A549 (cell line): ENCODE measurements around the gene SORBS1. TPM values are rescaled to one million over a fixed set of nuclear protein-coding genes. Genes with fewer than 3 reads are reported as not detected.

ENCODE experiments used
- ATAC-seq, 2 experiments: fragments of 200-7000 bp in 1 of 2; fragments of >200 bp in 1 of 2; cut with Nextera tagmentation in 1 of 2; cut with Tn5 transposase in 1 of 2; 3 replicates each; pipeline versions ENCODE4 v1.8.0 to v1.9.1; 2018 to 2020; ENCODE audit warnings: mild to moderate bottlenecking in 1 of 2, moderate library complexity in 1 of 2
- CTCF ChIA-PET: fragments of 300-600 bp; sonication (Branson Sonifier 250); formaldehyde crosslinking; extraction: SDS; loops from one replicate; lab custom pipeline; 2021; ENCODE audit warnings: antibody characterized with exemption, inconsistent platforms; lab: Yijun Ruan, JAX
- POLR2A ChIA-PET: fragments of 350-600 bp; formaldehyde crosslinking; extraction: SDS; loops from one replicate; lab custom pipeline; 2021; ENCODE audit warnings: antibody characterized with exemption, inconsistent platforms; lab: Yijun Ruan, JAX
- DNase-seq, 2 experiments: peaks; one replicate each; pipeline versions ENCODE4 v3.0.0 to v3.0.0-alpha.2; 2011 to 2016; ENCODE audit warnings: low read depth in 1 of 2, low spot score in 1 of 2
- FAIRE-seq: peaks from 2 replicates; lab custom pipeline; 2011; peaks lifted over from hg19 to GRCh38; lab: Jason Lieb, UNC
- H3K27ac ChIP-seq, 2 experiments: fragments of >200 bp; sonication (Bioruptor Twin); formaldehyde crosslinking; 3 replicates each; pipeline ENCODE4 v1.5.1; 2016 to 2017
- H3K4me1 ChIP-seq: fragments of >200 bp; sonication (Bioruptor Twin); formaldehyde crosslinking; 3 replicates; pipeline ENCODE4 v1.6.1; 2016
- H3K4me2 ChIP-seq: fragments of >200 bp; sonication (Bioruptor Twin); formaldehyde crosslinking; 3 replicates; pipeline ENCODE4 v1.6.1; 2016
- H3K4me3 ChIP-seq: fragments of >200 bp; sonication (Bioruptor Twin); formaldehyde crosslinking; 3 replicates; pipeline ENCODE4 v1.5.1; 2016
- H3K9me3 ChIP-seq: fragments of >200 bp; sonication (Bioruptor Twin); formaldehyde crosslinking; 3 replicates; pipeline ENCODE4 v1.6.1; 2016
- BHLHE40 ChIP-seq: IDR thresholded peaks from 2 replicates; pipeline ENCODE4 v1.6.1; 2012; ENCODE audit warnings: low read depth, low read length, inconsistent platforms
- CBX2 ChIP-seq: fragments of 200-600 bp; sonication (generic); IDR thresholded peaks from 2 replicates; pipeline ENCODE4 v1.6.1; 2016; ENCODE audit warnings: low read depth, mild to moderate bottlenecking, borderline replicate concordance
- CHD2 ChIP-seq: fragments of 150-350 bp; IDR thresholded peaks from 2 replicates; pipeline ENCODE4 v1.6.1; 2014; ENCODE audit warnings: low read length; ENCODE audit not compliant: partially characterized antibody
- CHD4 ChIP-seq: fragments of 200-600 bp; sonication (generic); IDR thresholded peaks from 2 replicates; pipeline ENCODE4 v1.6.1; 2016; ENCODE audit warnings: antibody characterized with exemption, mild to moderate bottlenecking, borderline replicate concordance
- EHMT2 ChIP-seq: fragments of 200-600 bp; sonication (generic); IDR thresholded peaks from 2 replicates; pipeline ENCODE4 v1.6.1; 2016; ENCODE audit warnings: antibody characterized with exemption, low read depth, mild to moderate bottlenecking, moderate library complexity
- EP300 ChIP-seq, 2 experiments: fragments of >200 bp; sonication (Bioruptor Twin); formaldehyde crosslinking; IDR thresholded peaks; 2 replicates in 1 of 2; 3 replicates in 1 of 2; pipeline ENCODE4 v1.6.1; 2016 to 2017
- FOXS1 ChIP-seq: fragments of 250-450 bp; sonication (Bioruptor Pico); IDR thresholded peaks from 2 replicates; pipeline ENCODE4 v1.5.0; 2020; ENCODE audit warnings: mild to moderate bottlenecking, moderate library complexity
- GATA3 ChIP-seq: IDR thresholded peaks from 2 replicates; pipeline ENCODE4 v1.6.1; 2012; ENCODE audit warnings: borderline replicate concordance
- HDAC2 ChIP-seq: fragments of 200-600 bp; sonication (generic); IDR thresholded peaks from 2 replicates; pipeline ENCODE4 v1.6.1; 2016
- HOXA7 ChIP-seq: fragments of 250-450 bp; sonication (Bioruptor Pico); IDR thresholded peaks from 2 replicates; pipeline ENCODE4 v1.5.0; 2020; ENCODE audit warnings: mild to moderate bottlenecking, moderate library complexity
- JUN ChIP-seq, 2 experiments: fragments of >200 bp; sonication (Bioruptor Twin); formaldehyde crosslinking; IDR thresholded peaks; 2 replicates in 1 of 2; 3 replicates in 1 of 2; pipeline ENCODE4 v1.6.1; 2016 to 2017
- KDM1A ChIP-seq: fragments of 200-600 bp; sonication (generic); IDR thresholded peaks from 2 replicates; pipeline ENCODE4 v1.6.1; 2016; ENCODE audit warnings: low read depth, mild to moderate bottlenecking
- KDM5A ChIP-seq: fragments of 200-600 bp; sonication (generic); IDR thresholded peaks from 2 replicates; pipeline ENCODE4 v1.6.1; 2016; ENCODE audit warnings: antibody characterized with exemption, mild to moderate bottlenecking
- MAFK ChIP-seq: fragments of 450-650 bp; IDR thresholded peaks from 2 replicates; pipeline ENCODE4 v1.6.1; 2014; ENCODE audit not compliant: partially characterized antibody
- NPAS2 ChIP-seq: fragments of 250-450 bp; sonication (Bioruptor Pico); IDR thresholded peaks from 2 replicates; pipeline ENCODE4 v1.8.0; 2022; ENCODE audit warnings: mild to moderate bottlenecking, moderate library complexity, borderline replicate concordance
- PHF8 ChIP-seq: fragments of 200-600 bp; sonication (generic); IDR thresholded peaks from 2 replicates; pipeline ENCODE4 v1.6.1; 2016; ENCODE audit warnings: low read depth, mild to moderate bottlenecking, antibody characterized with exemption, moderate library complexity, borderline replicate concordance
- RAD21 ChIP-seq, 2 experiments: fragments of >200 bp in 1 of 2; sonication (Bioruptor Twin) in 1 of 2; formaldehyde crosslinking in 1 of 2; IDR thresholded peaks in 1 of 2; conservative IDR thresholded peaks in 1 of 2; 2 replicates in 1 of 2; 3 replicates in 1 of 2; pipeline ENCODE4 v1.6.1; 2012 to 2018; ENCODE audit warnings: inconsistent platforms in 1 of 2
- RCOR1 ChIP-seq: fragments of 150-350 bp; IDR thresholded peaks from 2 replicates; pipeline ENCODE4 v1.6.1; 2014; ENCODE audit warnings: antibody characterized with exemption, low read length, low read depth
- SMC3 ChIP-seq: fragments of >200 bp; sonication (Bioruptor Twin); formaldehyde crosslinking; IDR thresholded peaks from 3 replicates; pipeline ENCODE4 v1.6.1; 2018; ENCODE audit warnings: inconsistent platforms
- ZFP36 ChIP-seq: fragments of 450-650 bp; IDR thresholded peaks from 2 replicates; pipeline ENCODE4 v1.6.1; 2014; ENCODE audit warnings: borderline replicate concordance; ENCODE audit not compliant: partially characterized antibody
- ZNF302 ChIP-seq: fragments of 250-450 bp; sonication (Bioruptor Pico); IDR thresholded peaks from 2 replicates; pipeline ENCODE4 v1.9.0; 2021; ENCODE audit warnings: inconsistent platforms, mild to moderate bottlenecking, moderate library complexity
- ZSCAN20 ChIP-seq: fragments of 250-450 bp; sonication (Bioruptor Pico); IDR thresholded peaks from 2 replicates; pipeline ENCODE4 v1.8.0; 2022; ENCODE audit warnings: mild to moderate bottlenecking, moderate library complexity
- WGBS: methylation state at CpG from one replicate; pipeline ENCODE4 v1.1.6; 2017; ENCODE audit errors: missing lambda C conversion rate; 5-methylcytosine and 5-hydroxymethylcytosine counted together
- polyA plus RNA-seq, 4 experiments: library from polyadenylated mRNA; depleted of rRNA in 3 of 4; stranded (reverse); fragments of >200 nt; fragmentation: RNase III in 1 of 4; extraction: RNeasy Plus Mini Kit Qiagen cat#74134 plus additional on column Dnase treatment in 1 of 4; gene quantifications; 2 replicates in 3 of 4; 3 replicates in 1 of 4; pipeline ENCODE4 v1.2.3, GENCODE V29; 2011 to 2017
- TF ChIP-seq, protein P1 (sequence below): IDR thresholded peaks from 2 replicates; pipeline ENCODE4 v1.6.1; 2012; ENCODE audit warnings: low read depth, borderline replicate concordance
- TF ChIP-seq, protein P2 (sequence below): IDR thresholded peaks from 2 replicates; pipeline ENCODE4 v1.6.1; 2012
- TF ChIP-seq, protein P3 (sequence below): fragments of >200 bp; sonication (Bioruptor Twin); formaldehyde crosslinking; IDR thresholded peaks from 2 replicates; pipeline ENCODE4 v1.6.1; 2016
- TF ChIP-seq, protein P4 (sequence below): fragments of 450-650 bp; IDR thresholded peaks from 2 replicates; pipeline ENCODE4 v1.6.1; 2014; ENCODE audit warnings: antibody characterized with exemption
- TF ChIP-seq, protein P5 (sequence below): fragments of 250-450 bp; sonication (Bioruptor Pico); IDR thresholded peaks from 2 replicates; pipeline ENCODE4 v1.5.0; 2021; ENCODE audit warnings: mild to moderate bottlenecking, moderate library complexity, borderline replicate concordance
- TF ChIP-seq, protein P6 (sequence below): IDR thresholded peaks from 2 replicates; pipeline ENCODE4 v1.6.1; 2012
- TF ChIP-seq, protein P7 (sequence below): fragments of 150-350 bp; IDR thresholded peaks from 2 replicates; pipeline ENCODE4 v1.6.1; 2014; ENCODE audit warnings: low read depth, mild to moderate bottlenecking, low read length

Gene SORBS1
- polyA plus RNA-seq, 2 of the 4 experiments (the other 2 are of a cell fraction) = 0.39 to 0.80 TPM

DNA sequence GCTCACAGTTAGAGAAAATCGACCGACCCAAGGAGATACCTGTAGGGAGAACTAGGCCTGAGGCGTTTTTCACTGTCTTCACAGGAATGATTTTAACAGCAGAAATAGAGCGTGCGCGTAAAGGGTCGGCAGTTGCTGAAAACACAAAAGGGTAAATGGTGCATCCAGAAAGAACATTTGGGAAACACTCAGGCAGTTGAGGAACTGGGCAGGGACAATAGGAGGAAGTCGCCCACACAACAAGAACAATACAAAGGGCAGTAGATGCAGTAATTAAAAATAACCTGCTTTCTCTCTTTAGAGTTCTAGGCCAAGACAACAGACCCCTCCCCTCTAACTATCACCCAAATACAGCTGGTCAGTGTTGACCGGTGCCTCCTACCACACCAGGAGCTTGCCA lies 126.6 kb downstream of the SORBS1 start:
- POLR2A ChIA-PET = no interaction called here
- FAIRE-seq = no peak

DNA sequence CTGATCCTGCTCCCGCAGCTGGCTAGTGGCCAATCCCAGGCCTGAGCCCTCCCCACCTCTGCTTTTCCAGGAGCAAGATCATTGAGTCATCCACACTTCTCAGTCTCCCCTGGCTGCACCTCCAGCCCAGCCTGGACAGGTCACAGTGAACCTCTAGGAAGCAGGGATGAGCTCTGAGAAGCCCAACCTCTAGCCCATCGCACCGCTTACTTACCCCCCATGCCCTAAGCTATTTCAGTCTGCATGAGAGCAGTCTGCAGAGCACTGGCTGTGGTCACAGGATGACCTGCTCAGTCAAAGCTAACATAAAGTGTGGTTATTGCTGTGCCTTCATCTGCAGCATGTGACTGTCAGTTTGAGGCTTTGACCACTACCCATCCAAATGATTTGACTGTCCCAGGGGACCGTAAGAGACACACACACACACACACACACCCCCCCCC lies 129.2 kb downstream of the SORBS1 start:
- no peaks in the 10 kb centered on the region for H3K9me3 ChIP-seq
- FAIRE-seq (no peak), ATAC-seq (no peak), DNase-seq (no peak)
- WGBS = 93% methylated on average over 3 of the region's 4 CpGs
- H3K4me3 ChIP-seq = no peak overlapping the region
- TF ChIP-seq KDM5A = no peak
- TF ChIP-seq, protein P1, sequence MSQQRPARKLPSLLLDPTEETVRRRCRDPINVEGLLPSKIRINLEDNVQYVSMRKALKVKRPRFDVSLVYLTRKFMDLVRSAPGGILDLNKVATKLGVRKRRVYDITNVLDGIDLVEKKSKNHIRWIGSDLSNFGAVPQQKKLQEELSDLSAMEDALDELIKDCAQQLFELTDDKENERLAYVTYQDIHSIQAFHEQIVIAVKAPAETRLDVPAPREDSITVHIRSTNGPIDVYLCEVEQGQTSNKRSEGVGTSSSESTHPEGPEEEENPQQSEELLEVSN = no peak
- TF ChIP-seq CBX2 = no peak
- TF ChIP-seq, protein P2, sequence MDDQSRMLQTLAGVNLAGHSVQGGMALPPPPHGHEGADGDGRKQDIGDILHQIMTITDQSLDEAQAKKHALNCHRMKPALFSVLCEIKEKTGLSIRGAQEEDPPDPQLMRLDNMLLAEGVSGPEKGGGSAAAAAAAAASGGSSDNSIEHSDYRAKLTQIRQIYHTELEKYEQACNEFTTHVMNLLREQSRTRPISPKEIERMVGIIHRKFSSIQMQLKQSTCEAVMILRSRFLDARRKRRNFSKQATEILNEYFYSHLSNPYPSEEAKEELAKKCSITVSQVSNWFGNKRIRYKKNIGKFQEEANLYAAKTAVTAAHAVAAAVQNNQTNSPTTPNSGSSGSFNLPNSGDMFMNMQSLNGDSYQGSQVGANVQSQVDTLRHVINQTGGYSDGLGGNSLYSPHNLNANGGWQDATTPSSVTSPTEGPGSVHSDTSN = no peak
- TF ChIP-seq CHD2 = no peak
- TF ChIP-seq, protein P3, sequence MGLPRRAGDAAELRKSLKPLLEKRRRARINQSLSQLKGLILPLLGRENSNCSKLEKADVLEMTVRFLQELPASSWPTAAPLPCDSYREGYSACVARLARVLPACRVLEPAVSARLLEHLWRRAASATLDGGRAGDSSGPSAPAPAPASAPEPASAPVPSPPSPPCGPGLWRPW = no peak
- TF ChIP-seq EP300 (IDR thresholded peaks at IDR 0.05) = no peak
- no peak for TF ChIP-seq MAFK
- TF ChIP-seq PHF8 = no peak
- TF ChIP-seq, protein P4, sequence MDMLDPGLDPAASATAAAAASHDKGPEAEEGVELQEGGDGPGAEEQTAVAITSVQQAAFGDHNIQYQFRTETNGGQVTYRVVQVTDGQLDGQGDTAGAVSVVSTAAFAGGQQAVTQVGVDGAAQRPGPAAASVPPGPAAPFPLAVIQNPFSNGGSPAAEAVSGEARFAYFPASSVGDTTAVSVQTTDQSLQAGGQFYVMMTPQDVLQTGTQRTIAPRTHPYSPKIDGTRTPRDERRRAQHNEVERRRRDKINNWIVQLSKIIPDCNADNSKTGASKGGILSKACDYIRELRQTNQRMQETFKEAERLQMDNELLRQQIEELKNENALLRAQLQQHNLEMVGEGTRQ = no peak
- TF ChIP-seq NPAS2 (CRISPR knock-in tag) = no peak
- no peak for TF ChIP-seq KDM1A
- TF ChIP-seq FOXS1 (CRISPR knock-in tag) = no peak
- TF ChIP-seq HDAC2 = no peak
- no peak for TF ChIP-seq JUN (IDR thresholded peaks at IDR 0.05)
- CTCF ChIA-PET = interaction anchor here (1.0 to 14.1 kb wide), 15 partner anchors 11 to 248 kb away, joined by 3 to 254 read pairs (median 24); no protein-coding TSS in a partner anchor
- no peak overlapping the region for H3K27ac ChIP-seq
- POLR2A ChIA-PET = interaction anchor here (0.6 kb wide), 1 partner anchor 131 kb away, joined by 3 read pairs; no protein-coding TSS in a partner anchor
- no peaks in the 10 kb centered on the region for H3K4me1 ChIP-seq
- no peak overlapping the region for H3K4me2 ChIP-seq

More for the DNA sequence above, 126.6 kb downstream of the SORBS1 start:
- Histone ChIP-seq H3K27ac (no peak overlapping the region), H3K9me3 (no peaks in the 10 kb centered on the region), H3K4me1 (no peaks in the 10 kb centered on the region), H3K4me2 (no peak overlapping the region), H3K4me3 (no peak overlapping the region)
- TF ChIP-seq GATA3 (no peak), FOXS1 (CRISPR knock-in tag) (no peak), EHMT2 (no peak), HOXA7 (CRISPR knock-in tag) (no peak), RAD21 (conservative IDR thresholded peaks at IDR 0.05 in 1 of 2, IDR thresholded peaks at IDR 0.05 in 1 of 2) (no peak), KDM5A (no peak), SMC3 (no peak), BHLHE40 (no peak), EP300 (IDR thresholded peaks at IDR 0.05) (no peak), ZFP36 (no peak), CHD4 (no peak), ZNF302 (CRISPR knock-in tag) (no peak), RCOR1 (no peak), ZSCAN20 (no peak), KDM1A (no peak)
- TF ChIP-seq, protein P2 = no peak
- TF ChIP-seq, protein P5, sequence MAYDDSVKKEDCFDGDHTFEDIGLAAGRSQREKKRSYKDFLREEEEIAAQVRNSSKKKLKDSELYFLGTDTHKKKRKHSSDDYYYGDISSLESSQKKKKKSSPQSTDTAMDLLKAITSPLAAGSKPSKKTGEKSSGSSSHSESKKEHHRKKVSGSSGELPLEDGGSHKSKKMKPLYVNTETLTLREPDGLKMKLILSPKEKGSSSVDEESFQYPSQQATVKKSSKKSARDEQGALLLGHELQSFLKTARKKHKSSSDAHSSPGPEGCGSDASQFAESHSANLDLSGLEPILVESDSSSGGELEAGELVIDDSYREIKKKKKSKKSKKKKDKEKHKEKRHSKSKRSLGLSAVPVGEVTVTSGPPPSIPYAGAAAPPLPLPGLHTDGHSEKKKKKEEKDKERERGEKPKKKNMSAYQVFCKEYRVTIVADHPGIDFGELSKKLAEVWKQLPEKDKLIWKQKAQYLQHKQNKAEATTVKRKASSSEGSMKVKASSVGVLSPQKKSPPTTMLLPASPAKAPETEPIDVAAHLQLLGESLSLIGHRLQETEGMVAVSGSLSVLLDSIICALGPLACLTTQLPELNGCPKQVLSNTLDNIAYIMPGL (CRISPR knock-in tag) = no peak
- TF ChIP-seq, protein P6, sequence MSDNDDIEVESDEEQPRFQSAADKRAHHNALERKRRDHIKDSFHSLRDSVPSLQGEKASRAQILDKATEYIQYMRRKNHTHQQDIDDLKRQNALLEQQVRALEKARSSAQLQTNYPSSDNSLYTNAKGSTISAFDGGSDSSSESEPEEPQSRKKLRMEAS = no peak
- TF ChIP-seq, protein P1 = no peak
- TF ChIP-seq, protein P7, sequence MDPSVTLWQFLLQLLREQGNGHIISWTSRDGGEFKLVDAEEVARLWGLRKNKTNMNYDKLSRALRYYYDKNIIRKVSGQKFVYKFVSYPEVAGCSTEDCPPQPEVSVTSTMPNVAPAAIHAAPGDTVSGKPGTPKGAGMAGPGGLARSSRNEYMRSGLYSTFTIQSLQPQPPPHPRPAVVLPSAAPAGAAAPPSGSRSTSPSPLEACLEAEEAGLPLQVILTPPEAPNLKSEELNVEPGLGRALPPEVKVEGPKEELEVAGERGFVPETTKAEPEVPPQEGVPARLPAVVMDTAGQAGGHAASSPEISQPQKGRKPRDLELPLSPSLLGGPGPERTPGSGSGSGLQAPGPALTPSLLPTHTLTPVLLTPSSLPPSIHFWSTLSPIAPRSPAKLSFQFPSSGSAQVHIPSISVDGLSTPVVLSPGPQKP = no peak
- WGBS = 77% methylated on average over 9 of the region's 9 CpGs
- CTCF ChIA-PET = interaction anchor here (1.0 to 14.1 kb wide), 5 partner anchors 8 to 179 kb away, joined by 3 to 254 read pairs (median 5); no protein-coding TSS in a partner anchor
- DNase-seq = no peak
- no peak for ATAC-seq
